Mucosa of rectum (tissue), 2 donors: Measurements from ENCODE around the gene YY1.
"Not testable (repeated sequence)": the region's sequence is repeated elsewhere in the genome, so short reads cannot be mapped to it uniquely, and the experiment has no call there.

Source experiments
- H3K27ac ChIP-seq, 2 donors: one replicate each; pipeline ENCODE4 v1.7.0; 2013; ENCODE audit warnings: inconsistent platforms in 2 of 2, low read depth in 2 of 2, low read length in 2 of 2
- H3K27me3 ChIP-seq, 2 donors: one replicate each; pipeline ENCODE4 v1.7.0; 2013; ENCODE audit warnings: low read length in 2 of 2; ENCODE audit not compliant: control insufficient read depth in 2 of 2, insufficient read depth in 2 of 2
- H3K36me3 ChIP-seq, 2 donors: one replicate each; pipeline ENCODE4 v1.7.0; 2013; ENCODE audit warnings: low read length in 2 of 2; ENCODE audit not compliant: control insufficient read depth in 2 of 2, insufficient read depth in 2 of 2
- H3K4me1 ChIP-seq, 2 donors: one replicate each; pipeline ENCODE4 v1.7.0; 2013; ENCODE audit warnings: low read length in 2 of 2, mild to moderate bottlenecking in 1 of 2; ENCODE audit not compliant: control insufficient read depth in 2 of 2, insufficient read depth in 2 of 2
- H3K4me3 ChIP-seq, 2 donors: one replicate each; pipeline ENCODE4 v1.7.0; 2013; ENCODE audit warnings: low read length in 2 of 2
- H3K9ac ChIP-seq, 2 donors: one replicate each; pipeline ENCODE4 v1.7.0; 2013; ENCODE audit warnings: low read length in 2 of 2, low read depth in 1 of 2, mild to moderate bottlenecking in 1 of 2
- H3K9me3 ChIP-seq, 2 donors: one replicate each; pipeline ENCODE4 v1.7.0; 2013; ENCODE audit warnings: low read length in 2 of 2; ENCODE audit not compliant: control insufficient read depth in 2 of 2
- donor health status: healthy.
- donor health status: Normal muscosa, but diverticular disease.

Gene YY1

DNA sequence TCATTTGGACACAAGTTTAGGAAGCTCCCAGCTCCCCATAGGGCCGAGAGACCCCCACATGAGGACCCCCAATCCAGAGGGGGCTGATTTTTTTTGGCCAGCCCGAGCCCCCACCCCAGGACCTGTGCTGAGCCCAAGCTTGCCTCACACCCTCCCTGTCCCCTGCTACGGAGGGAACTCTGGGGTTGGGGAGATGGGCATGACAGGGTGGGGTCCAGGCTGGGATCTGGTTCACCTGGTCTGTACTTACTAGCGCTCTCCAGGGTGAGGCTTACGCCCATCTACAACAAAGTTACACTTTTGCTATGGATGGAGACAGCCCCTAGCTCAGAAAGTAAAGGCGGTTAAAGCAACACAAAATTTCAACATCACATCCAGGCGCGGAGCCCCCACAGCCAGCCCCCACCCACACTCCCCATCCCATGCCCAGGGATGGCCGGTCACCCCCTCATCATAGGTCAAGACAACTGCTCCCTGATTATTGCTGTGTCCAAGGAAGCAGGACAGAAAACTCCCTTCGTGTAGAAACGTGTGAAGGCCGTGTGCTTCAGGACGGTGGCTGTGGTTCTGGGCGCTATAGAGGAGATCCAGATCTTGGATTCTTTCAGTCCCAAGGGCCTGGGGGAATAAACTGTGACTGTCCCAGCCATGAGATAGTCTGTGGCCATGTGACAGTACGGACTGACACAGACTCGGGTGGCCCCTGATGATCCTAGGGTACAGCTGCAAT lies 56.6 kb downstream of the YY1 start:
- Histone ChIP-seq H3K27ac (no peak overlapping the region), H3K9me3 (no peaks in the 10 kb centered on the region), H3K4me3 (no peak overlapping the region), H3K27me3 (no peaks in the 10 kb centered on the region), H3K36me3 (no peaks in the 10 kb centered on the region), H3K4me1 (peaks cover 6% of the 10 kb centered on the region in 2 donors), H3K9ac (no peak overlapping the region)

GRCh38 chr14:100296106-100296651 lies 57.2 kb downstream of the YY1 start:
- peaks cover 6% of the 10 kb centered on the region in 2 donors for H3K4me1 ChIP-seq
- no peaks in the 10 kb centered on the region for H3K9me3 ChIP-seq
- no peak overlapping the region for H3K4me3 ChIP-seq
- H3K27ac ChIP-seq, result no peak overlapping the region
- no peaks in the 10 kb centered on the region for H3K27me3 ChIP-seq
- H3K36me3 ChIP-seq, result no peaks in the 10 kb centered on the region
- H3K9ac ChIP-seq, result no peak overlapping the region

DNA sequence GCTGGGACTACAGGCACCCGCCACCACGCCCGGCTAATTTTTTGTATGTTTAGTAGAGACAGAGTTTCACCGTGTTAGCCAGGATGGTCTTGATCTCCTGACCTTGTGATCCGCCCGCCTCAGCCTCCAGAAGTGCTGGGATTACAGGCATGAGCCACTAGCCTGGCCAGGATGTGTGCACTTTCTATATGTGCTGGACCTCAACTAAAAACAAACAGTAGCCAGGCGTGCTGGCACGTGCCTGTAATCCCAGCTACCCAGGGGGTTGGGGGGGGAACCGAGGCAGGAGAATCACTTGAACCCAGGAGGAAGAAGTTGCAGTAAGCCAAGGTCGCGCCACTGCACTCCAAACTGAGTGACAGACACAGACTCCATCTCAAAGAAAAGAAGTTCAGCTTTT lies 57.8 kb downstream of the YY1 start:
- not testable (repeated sequence) for H3K27me3 ChIP-seq, H3K9me3 ChIP-seq, H3K4me1 ChIP-seq, H3K9ac ChIP-seq, H3K4me3 ChIP-seq, H3K36me3 ChIP-seq
- peak overlapping the region; percentile 52 to 62 for H3K27ac ChIP-seq

DNA sequence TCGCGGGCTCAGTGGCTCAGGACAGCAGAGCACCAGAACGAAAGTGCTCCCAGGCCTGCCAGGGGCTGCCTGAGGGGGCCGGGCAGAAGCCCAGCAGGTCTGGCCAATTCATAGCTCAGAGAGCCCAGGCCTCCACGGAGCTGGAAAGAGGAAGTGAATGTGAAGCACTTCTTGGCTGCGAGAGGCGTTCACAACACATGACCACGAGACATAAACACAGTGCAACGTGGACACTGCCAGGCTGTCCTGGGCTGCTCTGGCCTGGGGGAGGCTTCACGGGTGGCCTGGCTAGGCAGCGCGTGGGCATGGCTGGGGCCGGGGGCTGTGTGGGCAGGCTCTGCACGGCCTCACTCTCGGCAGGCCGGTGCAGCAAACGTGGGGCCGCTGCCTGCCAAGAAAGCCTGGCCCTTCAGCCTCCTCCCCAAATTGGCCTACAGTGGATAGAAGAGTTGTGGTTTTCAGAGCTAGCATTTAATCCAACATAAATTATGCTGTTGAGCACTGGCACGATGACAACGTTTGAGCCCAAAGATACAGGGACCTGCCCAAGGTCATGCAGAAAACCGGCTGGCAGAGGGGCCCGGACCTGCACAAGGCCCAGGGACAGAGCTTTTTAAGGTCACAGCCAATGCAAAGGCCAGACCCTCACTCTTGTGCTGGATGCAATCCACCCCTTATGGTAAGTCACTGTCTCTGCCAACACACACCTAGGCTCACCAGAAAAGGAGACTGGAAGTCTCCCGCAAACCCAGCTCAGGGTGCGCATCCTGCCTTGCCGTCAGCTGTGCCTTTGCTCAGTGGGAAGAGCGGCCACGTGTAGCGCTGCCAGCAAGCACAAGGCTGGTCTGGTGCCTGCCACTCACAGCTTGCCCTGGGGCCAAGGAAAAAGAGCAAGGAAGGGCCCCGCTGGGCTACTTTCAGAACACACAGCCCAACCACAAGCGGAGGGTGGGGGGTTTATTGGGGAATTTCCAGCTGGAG lies 58.7 kb downstream of the YY1 start:
- H3K27ac ChIP-seq, result peak overlapping the region; percentile 52 to 62

GRCh38 chr14:100298551-100299237 lies 59.8 kb downstream of the YY1 start:
- H3K27me3 ChIP-seq, result no peaks in the 10 kb centered on the region
- no peak overlapping the region for H3K4me3 ChIP-seq
- H3K4me1 ChIP-seq, result peaks cover 6% of the 10 kb centered on the region in 2 donors
- H3K27ac ChIP-seq, result no peak overlapping the region
- H3K9ac ChIP-seq, result no peak overlapping the region
- H3K36me3 ChIP-seq, result no peaks in the 10 kb centered on the region
- H3K9me3 ChIP-seq, result no peaks in the 10 kb centered on the region

More for the DNA sequence above, 58.7 kb downstream of the YY1 start:
- Histone ChIP-seq H3K4me1 (peaks cover 6% of the 10 kb centered on the region in 2 donors), H3K36me3 (no peaks in the 10 kb centered on the region), H3K9me3 (no peaks in the 10 kb centered on the region), H3K27me3 (no peaks in the 10 kb centered on the region), H3K9ac (peak overlapping the region in 1 of 2 donors; percentile 12), H3K4me3 (no peak overlapping the region)

DNA sequence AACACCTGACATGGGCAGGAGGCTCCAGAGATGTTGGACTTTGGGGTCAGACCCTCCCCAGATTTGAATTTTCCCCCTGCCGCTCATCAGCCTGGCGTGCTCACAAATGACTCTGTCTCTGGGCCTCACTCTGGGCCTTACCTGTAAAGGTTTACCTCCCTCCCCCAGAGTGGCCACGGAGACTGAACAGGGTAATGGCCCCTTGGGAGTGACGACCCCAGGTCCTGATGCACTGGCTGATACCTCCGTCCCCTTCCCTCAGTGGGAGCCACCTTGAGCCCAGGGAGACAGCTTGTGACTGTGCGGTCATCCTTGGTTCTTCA lies 60.3 kb downstream of the YY1 start:
- H3K36me3 ChIP-seq, result no peaks in the 10 kb centered on the region
- no peaks in the 10 kb centered on the region for H3K27me3 ChIP-seq
- no peaks in the 10 kb centered on the region for H3K9me3 ChIP-seq
- H3K9ac ChIP-seq, result no peak overlapping the region
- H3K27ac ChIP-seq, result no peak overlapping the region
- H3K4me3 ChIP-seq, result no peak overlapping the region
- H3K4me1 ChIP-seq, result peaks cover 6% of the 10 kb centered on the region in 2 donors

DNA sequence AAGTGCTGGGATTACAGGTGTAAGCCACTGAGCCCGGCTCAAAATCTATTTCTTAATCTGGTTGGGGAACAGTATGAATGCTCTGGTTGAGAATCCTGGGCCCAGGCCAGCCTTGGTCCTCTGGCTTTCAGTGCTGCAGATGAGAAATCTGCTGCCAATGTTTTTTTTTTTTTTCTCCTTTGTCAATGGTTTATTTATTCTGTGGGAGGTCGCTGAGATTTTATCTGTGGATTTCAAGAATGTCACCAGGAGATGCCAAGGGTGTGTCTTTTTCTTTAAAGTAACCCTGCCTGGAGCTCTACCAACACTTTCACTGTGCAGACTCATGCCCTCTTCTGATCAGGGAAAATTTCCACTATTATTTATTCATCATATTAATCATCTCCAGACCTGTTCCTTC lies 63.7 kb downstream of the YY1 start:
- no peak overlapping the region for H3K4me3 ChIP-seq
- peaks cover 16 to 21% of the 10 kb centered on the region in 2 donors for H3K4me1 ChIP-seq
- H3K9ac ChIP-seq, result no peak overlapping the region
- H3K9me3 ChIP-seq, result no peaks in the 10 kb centered on the region
- no peaks in the 10 kb centered on the region for H3K36me3 ChIP-seq
- H3K27ac ChIP-seq, result no peak overlapping the region
- H3K27me3 ChIP-seq, result no peaks in the 10 kb centered on the region

- Histone ChIP-seq H3K4me1 (peaks cover 13 to 18% of the 10 kb centered on the region in 2 donors), H3K27me3 (no peaks in the 10 kb centered on the region), H3K36me3 (no peaks in the 10 kb centered on the region), H3K4me3 (no peak overlapping the region), H3K9ac (no peak overlapping the region), H3K9me3 (no peaks in the 10 kb centered on the region), H3K27ac (no peak overlapping the region)
Observed at GRCh38 chr14:100303179-100303578, 64.2 kb downstream of the YY1 start.

- Histone ChIP-seq H3K9me3 (no peaks in the 10 kb centered on the region), H3K36me3 (no peaks in the 10 kb centered on the region), H3K4me1 (peaks cover 13 to 18% of the 10 kb centered on the region in 2 donors), H3K4me3 (no peak overlapping the region), H3K9ac (no peak overlapping the region), H3K27me3 (no peaks in the 10 kb centered on the region), H3K27ac (no peak overlapping the region)
Observed at GRCh38 chr14:100303925-100304324, 65.0 kb downstream of the YY1 start.
